ENCODE data around the gene DDX28. TPM values are rescaled to one million over a fixed set of nuclear protein-coding genes. Genes with fewer than 3 reads are reported as not detected.

Gene DDX28
- total RNA-seq, 4 donors from 2014 or later: 5.0 to 10.1 (median 8.4) TPM

DNA sequence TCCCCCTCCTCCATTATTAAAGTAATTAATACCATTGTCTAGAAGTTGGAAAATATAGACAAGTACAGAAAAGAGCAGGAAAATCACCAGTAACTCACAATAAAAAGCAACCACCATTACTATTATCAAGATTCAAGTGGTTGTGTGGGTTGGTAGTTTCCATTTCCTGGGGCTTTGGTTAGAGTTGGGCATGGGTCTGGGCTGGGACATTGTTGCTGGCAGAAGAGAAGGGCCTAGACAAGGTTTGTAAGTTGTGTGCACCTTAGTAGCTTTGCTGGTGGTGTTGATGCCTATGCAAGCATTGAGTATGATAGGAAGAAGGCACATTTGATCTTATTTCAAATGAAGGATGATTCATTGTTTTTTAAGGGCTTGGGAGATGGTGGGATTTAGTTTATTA is 36.8 kb upstream of the DDX28 start:
- Histone ChIP-seq H3K9me3 (no peaks in the 10 kb centered on the region), H3K4me1 (peaks cover 7 to 11% (median 8%) of the 10 kb centered on the region in 4 donors), H3K4me3 (no peak overlapping the region), H3K27me3 (no peaks in the 10 kb centered on the region), H3K36me3 (peaks cover 7 to 63% (median 27%) of the 10 kb centered on the region in 4 donors), H3K27ac (replicated peaks in 1 of 4) (no peak overlapping the region)
- DNase-seq (ENCODE audit: extremely low spot score): no peak
- intact Hi-C loops (cut with DNase I): no loop called here
- TF ChIP-seq, protein P1, sequence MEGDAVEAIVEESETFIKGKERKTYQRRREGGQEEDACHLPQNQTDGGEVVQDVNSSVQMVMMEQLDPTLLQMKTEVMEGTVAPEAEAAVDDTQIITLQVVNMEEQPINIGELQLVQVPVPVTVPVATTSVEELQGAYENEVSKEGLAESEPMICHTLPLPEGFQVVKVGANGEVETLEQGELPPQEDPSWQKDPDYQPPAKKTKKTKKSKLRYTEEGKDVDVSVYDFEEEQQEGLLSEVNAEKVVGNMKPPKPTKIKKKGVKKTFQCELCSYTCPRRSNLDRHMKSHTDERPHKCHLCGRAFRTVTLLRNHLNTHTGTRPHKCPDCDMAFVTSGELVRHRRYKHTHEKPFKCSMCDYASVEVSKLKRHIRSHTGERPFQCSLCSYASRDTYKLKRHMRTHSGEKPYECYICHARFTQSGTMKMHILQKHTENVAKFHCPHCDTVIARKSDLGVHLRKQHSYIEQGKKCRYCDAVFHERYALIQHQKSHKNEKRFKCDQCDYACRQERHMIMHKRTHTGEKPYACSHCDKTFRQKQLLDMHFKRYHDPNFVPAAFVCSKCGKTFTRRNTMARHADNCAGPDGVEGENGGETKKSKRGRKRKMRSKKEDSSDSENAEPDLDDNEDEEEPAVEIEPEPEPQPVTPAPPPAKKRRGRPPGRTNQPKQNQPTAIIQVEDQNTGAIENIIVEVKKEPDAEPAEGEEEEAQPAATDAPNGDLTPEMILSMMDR (IDR thresholded peaks at IDR 0.05): no peak
- no peak for TF ChIP-seq EP300 (IDR thresholded peaks at IDR 0.05)
- no peak for TF ChIP-seq POLR2AphosphoS5 (IDR thresholded peaks at IDR 0.05)
- no peak for TF ChIP-seq POLR2A (IDR thresholded peaks at IDR 0.05; ENCODE audit: low read depth)

- H3K27ac ChIP-seq (replicated peaks in 1 of 4): no peak overlapping the region
- H3K9me3 ChIP-seq: no peaks in the 10 kb centered on the region
- 91% methylated on average over 3 of the region's 3 CpGs for WGBS
- intact Hi-C loops (cut with DNase I): no loop called here
- TF ChIP-seq EP300 (IDR thresholded peaks at IDR 0.05) (no peak), POLR2AphosphoS5 (IDR thresholded peaks at IDR 0.05) (no peak)
- TF ChIP-seq, protein P1 (IDR thresholded peaks at IDR 0.05): no peak
- peaks cover 0 to 6% (median 0%) of the 10 kb centered on the region in 4 donors for H3K4me1 ChIP-seq
- no peak overlapping the region for H3K4me3 ChIP-seq
- peaks cover 11 to 79% (median 31%) of the 10 kb centered on the region in 4 donors for H3K36me3 ChIP-seq
- no peaks in the 10 kb centered on the region for H3K27me3 ChIP-seq
- DNase-seq (ENCODE audit: extremely low spot score): no peak
Observed at GRCh38 chr16:68055395-68055794, 32.4 kb upstream of the DDX28 start.

DNA sequence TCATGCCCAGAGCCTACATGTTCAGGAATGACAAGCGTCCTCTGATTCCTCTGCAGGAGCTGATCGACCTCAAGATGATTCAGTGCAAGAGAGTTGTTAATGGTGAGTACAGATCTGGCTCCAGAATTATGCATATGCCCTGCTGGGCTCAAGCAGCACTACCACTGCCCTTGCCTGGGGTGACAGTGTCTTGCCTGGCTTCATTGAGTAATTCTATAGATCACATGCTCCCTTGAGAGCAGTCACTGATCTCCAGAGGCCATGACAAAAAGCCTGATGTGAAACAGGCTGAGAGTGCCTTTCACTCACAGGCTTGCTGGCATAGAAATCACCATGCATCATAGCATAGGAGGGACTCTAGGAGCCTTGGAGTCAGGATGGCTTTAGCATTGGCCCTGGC is 26.4 kb upstream of the DDX28 start:
- H3K27ac ChIP-seq (replicated peaks in 1 of 4): no peak overlapping the region
- no peak for DNase-seq (ENCODE audit: extremely low spot score)
- intact Hi-C loops (cut with DNase I): no loop called here
- no peak overlapping the region for H3K4me3 ChIP-seq
- H3K27me3 ChIP-seq: no peaks in the 10 kb centered on the region
- H3K4me1 ChIP-seq: no peaks in the 10 kb centered on the region
- no peaks in the 10 kb centered on the region for H3K9me3 ChIP-seq
- WGBS: 100% methylated on average over 1 of the region's 2 CpGs
- H3K36me3 ChIP-seq: peaks cover 11 to 73% (median 32%) of the 10 kb centered on the region in 4 donors
- no peak for TF ChIP-seq POLR2AphosphoS5 (IDR thresholded peaks at IDR 0.05)
- TF ChIP-seq, protein P1 (IDR thresholded peaks at IDR 0.05): no peak
- no peak for TF ChIP-seq EP300 (IDR thresholded peaks at IDR 0.05)
- no peak for TF ChIP-seq POLR2A (IDR thresholded peaks at IDR 0.05; ENCODE audit: low read depth)

- Histone ChIP-seq H3K27ac (replicated peaks in 1 of 4) (no peak overlapping the region), H3K9me3 (no peaks in the 10 kb centered on the region), H3K4me3 (no peak overlapping the region), H3K27me3 (no peaks in the 10 kb centered on the region), H3K36me3 (peaks cover 1 to 62% (median 21%) of the 10 kb centered on the region in 4 donors), H3K4me1 (no peaks in the 10 kb centered on the region)
- DNase-seq (ENCODE audit: extremely low spot score): no peak
- 75% methylated on average over 2 of the region's 2 CpGs for WGBS
- intact Hi-C loops (cut with DNase I): no loop called here
- TF ChIP-seq EP300 (IDR thresholded peaks at IDR 0.05) (no peak), POLR2A (IDR thresholded peaks at IDR 0.05; ENCODE audit: low read depth) (no peak), POLR2AphosphoS5 (IDR thresholded peaks at IDR 0.05) (no peak)
Observed at GRCh38 chr16:68047987-68048386, 25.0 kb upstream of the DDX28 start.

DNA sequence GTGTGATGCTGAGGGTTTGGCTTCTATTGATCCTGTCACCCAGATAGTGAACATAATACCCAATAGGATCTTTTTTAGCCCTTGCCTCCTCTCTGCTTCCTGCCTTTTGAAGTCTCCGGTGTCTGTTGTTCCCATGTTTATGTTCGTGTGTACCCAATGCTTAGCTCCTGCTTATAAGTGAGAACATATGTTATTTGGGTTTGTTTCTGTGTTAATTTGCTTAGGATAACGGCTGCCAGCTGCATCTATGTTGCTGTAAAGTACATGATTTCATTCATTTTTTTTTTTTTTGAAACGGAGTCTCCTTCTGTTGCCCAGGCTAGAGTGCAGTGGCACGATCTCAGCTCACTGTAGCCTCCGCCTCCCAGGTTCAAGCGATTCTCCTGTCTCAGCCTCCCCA is 23.1 kb upstream of the DDX28 start:
- peaks cover 0 to 50% (median 13%) of the 10 kb centered on the region in 4 donors for H3K36me3 ChIP-seq
- DNase-seq (ENCODE audit: extremely low spot score): no peak
- H3K27ac ChIP-seq (replicated peaks in 1 of 4): no peak overlapping the region
- no peaks in the 10 kb centered on the region for H3K9me3 ChIP-seq
- WGBS: 84% methylated on average over 7 of the region's 7 CpGs
- no peak for TF ChIP-seq POLR2A (IDR thresholded peaks at IDR 0.05; ENCODE audit: low read depth)
- TF ChIP-seq, protein P1 (IDR thresholded peaks at IDR 0.05): no peak
- TF ChIP-seq POLR2AphosphoS5 (IDR thresholded peaks at IDR 0.05): no peak
- TF ChIP-seq EP300 (IDR thresholded peaks at IDR 0.05): no peak
- H3K4me3 ChIP-seq: no peak overlapping the region
- H3K4me1 ChIP-seq: no peaks in the 10 kb centered on the region
- intact Hi-C loops (cut with DNase I): no loop called here
- H3K27me3 ChIP-seq: no peaks in the 10 kb centered on the region

Measured in esophagus muscularis mucosa (tissue), 4 donors.